HCT116 (cell line): ENCODE results near the gene LINGO1. TPM values are rescaled to one million over a fixed set of nuclear protein-coding genes. Genes with fewer than 3 reads are reported as not detected.

ENCODE experiments used
- ATAC-seq: fragments of 200-7000 bp; cut with Tn5 transposase; 2 replicates; pipeline ENCODE4 v1.9.1; 2020; ENCODE audit warnings: mild to moderate bottlenecking, moderate library complexity
- BruUV-seq: library from RNA; stranded (reverse); fragments of 400-500 nt; replicated peaks from 2 replicates; lab custom pipeline; 2021; lab: Mats Ljungman, UMichigan
- CTCF ChIA-PET: fragments of 300-600 bp; sonication (Branson Sonifier 250); formaldehyde crosslinking; loops from one replicate; lab custom pipeline; 2021; ENCODE audit warnings: antibody characterized with exemption; lab: Charles Lee
- POLR2A ChIA-PET: fragments of 300-600, 350-600 bp; sonication (Branson Sonifier 250); formaldehyde crosslinking; loops from one replicate; lab custom pipeline; 2021; ENCODE audit warnings: antibody characterized with exemption; lab: Charles Lee
- RAD21 ChIA-PET, 2 experiments: fragments of 300-600 bp; sonication (Branson Sonifier 250); formaldehyde crosslinking; loops; one replicate each; lab custom pipeline; 2023; ENCODE audit warnings: low total read pairs in 2 of 2; ENCODE audit not compliant: uncharacterized antibody in 2 of 2, unreplicated experiment in 2 of 2, low non-redundant PET in 1 of 2; lab: Charles Lee
- DNase-seq: peaks from one replicate; pipeline ENCODE4 v3.0.0-alpha.2; 2010; ENCODE audit warnings: low read depth, low spot score
- H2AFZ ChIP-seq: fragments of 200-600 bp; shearing (Covaris generic), sonication (generic); 2 replicates; pipeline ENCODE4 v1.6.1; 2017; ENCODE audit warnings: low read depth, mixed run types, mixed read lengths, antibody characterized with exemption, low read length; ENCODE audit not compliant: poor library complexity, severe bottlenecking
- H3K27ac ChIP-seq: 2 replicates; pipeline ENCODE4 v1.5.1; 2012; ENCODE audit warnings: low read depth, low read length
- H3K27me3 ChIP-seq: fragments of 200-600 bp; sonication (generic); 2 replicates; pipeline ENCODE4 v1.6.1; 2016; ENCODE audit warnings: mixed run types, low read length, mixed read lengths; ENCODE audit not compliant: insufficient read depth
- H3K36me3 ChIP-seq, 2 experiments: fragments of 200-500 bp in 1 of 2; fragments of 200-600 bp in 1 of 2; sonication (Bioruptor generic) in 1 of 2; sonication (generic) in 1 of 2; 2 replicates each; pipeline versions ENCODE4 v1.5.1 to v1.6.1; 2014 to 2016; ENCODE audit warnings: low read length in 2 of 2, inconsistent platforms in 1 of 2, mixed read lengths in 1 of 2, mixed run types in 1 of 2; ENCODE audit not compliant: insufficient read depth in 2 of 2, control insufficient read depth in 1 of 2
- H3K4me1 ChIP-seq, 2 experiments: fragments of 200-600 bp in 1 of 2; sonication (generic) in 1 of 2; 2 replicates each; pipeline versions ENCODE4 v1.5.1 to v1.6.1; 2012 to 2017; ENCODE audit warnings: low read length in 2 of 2, inconsistent platforms in 1 of 2, mild to moderate bottlenecking in 1 of 2, mixed read lengths in 1 of 2, mixed run types in 1 of 2, moderate library complexity in 1 of 2; ENCODE audit not compliant: insufficient read depth in 2 of 2, control insufficient read depth in 1 of 2
- H3K4me2 ChIP-seq: fragments of 200-600 bp; sonication (generic); 2 replicates; pipeline ENCODE4 v1.6.1; 2017; ENCODE audit warnings: mixed run types, low read length, mixed read lengths
- H3K4me3 ChIP-seq, 2 experiments: fragments of 200-600 bp in 1 of 2; sonication (generic) in 1 of 2; replicated peaks in 1 of 2; 2 replicates each; pipeline ENCODE4 v1.5.1; 2011 to 2016; ENCODE audit warnings: low read length in 2 of 2, control low read depth in 1 of 2, low read depth in 1 of 2, mild to moderate bottlenecking in 1 of 2, mixed read lengths in 1 of 2, mixed run types in 1 of 2
- H3K79me2 ChIP-seq: fragments of 200-600 bp; sonication (generic); 2 replicates; pipeline ENCODE4 v1.6.1; 2017; ENCODE audit warnings: mild to moderate bottlenecking, mixed run types, low read length, moderate library complexity, mixed read lengths; ENCODE audit not compliant: insufficient read depth
- H3K9ac ChIP-seq: fragments of 200-600 bp; sonication (generic); 2 replicates; pipeline ENCODE4 v1.6.1; 2016; ENCODE audit warnings: low read length, mixed read lengths
- H3K9me2 ChIP-seq: fragments of 200-600 bp; sonication (generic), shearing (Covaris generic); 2 replicates; pipeline ENCODE4 v1.6.1; 2017; ENCODE audit warnings: mixed run types, mild to moderate bottlenecking, moderate library complexity; ENCODE audit not compliant: insufficient read depth
- H3K9me3 ChIP-seq, 2 experiments: fragments of 200-500 bp in 1 of 2; fragments of 200-600 bp in 1 of 2; sonication (Bioruptor generic) in 1 of 2; sonication (generic) in 1 of 2; 2 replicates each; pipeline ENCODE4 v1.6.1; 2014 to 2017; ENCODE audit warnings: low read length in 2 of 2, mixed read lengths in 2 of 2, inconsistent platforms in 1 of 2, low read depth in 1 of 2, mild to moderate bottlenecking in 1 of 2, mixed run types in 1 of 2, moderate library complexity in 1 of 2; ENCODE audit not compliant: control insufficient read depth in 1 of 2, insufficient read depth in 1 of 2
- H4K20me1 ChIP-seq: fragments of 200-600 bp; sonication (generic), shearing (Covaris generic); 2 replicates; pipeline ENCODE4 v1.6.1; 2017; ENCODE audit warnings: mixed run types, mild to moderate bottlenecking, moderate library complexity; ENCODE audit not compliant: insufficient read depth
- ELF1 ChIP-seq: IDR thresholded peaks from 2 replicates; pipeline ENCODE4 v1.6.1; 2012; ENCODE audit warnings: low read depth, borderline replicate concordance
- EZH2 ChIP-seq: fragments of 200-600 bp; sonication (generic); IDR thresholded peaks from 2 replicates; pipeline ENCODE4 v1.6.1; 2017; ENCODE audit warnings: antibody characterized with exemption, mixed run types
- SRF ChIP-seq: IDR thresholded peaks from 2 replicates; pipeline ENCODE4 v1.6.1; 2012; ENCODE audit warnings: low read depth
- YY1 ChIP-seq: IDR thresholded peaks from 2 replicates; pipeline ENCODE4 v1.6.1; 2011; ENCODE audit warnings: low read length, low read depth, moderate library complexity, mild to moderate bottlenecking; ENCODE audit not compliant: insufficient replicate concordance; ENCODE audit errors: extremely low read depth
- ZBTB33 ChIP-seq: IDR thresholded peaks from 2 replicates; pipeline ENCODE4 v1.6.1; 2011; ENCODE audit warnings: mild to moderate bottlenecking, low read length, moderate library complexity; ENCODE audit not compliant: insufficient replicate concordance; ENCODE audit errors: extremely low read depth
- intact Hi-C: fragments of 100-400 bp; cut with micrococcal nuclease; formaldehyde crosslinking; loops from 2 replicates; pipeline ENCODE4 v1.10.0; 2022
- total RNA-seq: library from RNA; stranded (reverse); gene quantifications from one replicate; pipeline ENCODE4 v1.2.1, GENCODE V29; 2021; ENCODE audit not compliant: unreplicated experiment
- TF ChIP-seq, protein P1 (sequence below): IDR thresholded peaks from 2 replicates; pipeline ENCODE4 v1.6.1; 2012; ENCODE audit warnings: low read depth

The LINGO1 gene
- total RNA-seq, 1 experiment from 2014 or later: 15.6 TPM

- no peak overlapping the region for H3K27ac ChIP-seq
- H3K27me3 ChIP-seq: no peaks in the 10 kb centered on the region; the same call in 1 of the 2 replicates
- TF ChIP-seq SRF (no peak), ZBTB33 (no peak), EZH2 (no peak), ELF1 (no peak), YY1 (no peak)
- TF ChIP-seq, protein P1, sequence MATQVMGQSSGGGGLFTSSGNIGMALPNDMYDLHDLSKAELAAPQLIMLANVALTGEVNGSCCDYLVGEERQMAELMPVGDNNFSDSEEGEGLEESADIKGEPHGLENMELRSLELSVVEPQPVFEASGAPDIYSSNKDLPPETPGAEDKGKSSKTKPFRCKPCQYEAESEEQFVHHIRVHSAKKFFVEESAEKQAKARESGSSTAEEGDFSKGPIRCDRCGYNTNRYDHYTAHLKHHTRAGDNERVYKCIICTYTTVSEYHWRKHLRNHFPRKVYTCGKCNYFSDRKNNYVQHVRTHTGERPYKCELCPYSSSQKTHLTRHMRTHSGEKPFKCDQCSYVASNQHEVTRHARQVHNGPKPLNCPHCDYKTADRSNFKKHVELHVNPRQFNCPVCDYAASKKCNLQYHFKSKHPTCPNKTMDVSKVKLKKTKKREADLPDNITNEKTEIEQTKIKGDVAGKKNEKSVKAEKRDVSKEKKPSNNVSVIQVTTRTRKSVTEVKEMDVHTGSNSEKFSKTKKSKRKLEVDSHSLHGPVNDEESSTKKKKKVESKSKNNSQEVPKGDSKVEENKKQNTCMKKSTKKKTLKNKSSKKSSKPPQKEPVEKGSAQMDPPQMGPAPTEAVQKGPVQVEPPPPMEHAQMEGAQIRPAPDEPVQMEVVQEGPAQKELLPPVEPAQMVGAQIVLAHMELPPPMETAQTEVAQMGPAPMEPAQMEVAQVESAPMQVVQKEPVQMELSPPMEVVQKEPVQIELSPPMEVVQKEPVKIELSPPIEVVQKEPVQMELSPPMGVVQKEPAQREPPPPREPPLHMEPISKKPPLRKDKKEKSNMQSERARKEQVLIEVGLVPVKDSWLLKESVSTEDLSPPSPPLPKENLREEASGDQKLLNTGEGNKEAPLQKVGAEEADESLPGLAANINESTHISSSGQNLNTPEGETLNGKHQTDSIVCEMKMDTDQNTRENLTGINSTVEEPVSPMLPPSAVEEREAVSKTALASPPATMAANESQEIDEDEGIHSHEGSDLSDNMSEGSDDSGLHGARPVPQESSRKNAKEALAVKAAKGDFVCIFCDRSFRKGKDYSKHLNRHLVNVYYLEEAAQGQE: no peak
- TF ChIP-seq, all 23 proteins: peak for 0
- intact Hi-C loops: no loop called here
- no peaks in the 10 kb centered on the region for H3K9me2 ChIP-seq
- no peaks in the 10 kb centered on the region for H3K36me3 ChIP-seq
- H3K4me1 ChIP-seq: peaks cover 11 to 23% of the 10 kb centered on the region in 2 experiments; a peak in 3 of 4 replicates
- CTCF ChIA-PET: interaction anchor here (1.3 to 5.3 kb wide), 4 partner anchors 19 to 238 kb away, joined by 4 to 72 read pairs (median 5); no protein-coding TSS in a partner anchor
- RAD21 ChIA-PET: no interaction called here
- no peaks in the 10 kb centered on the region for H3K9me3 ChIP-seq
- no peaks in the 10 kb centered on the region; the same call in 1 of the 2 replicates for H3K79me2 ChIP-seq
- H3K4me2 ChIP-seq: no peak overlapping the region
- ATAC-seq: no peak
- H3K9ac ChIP-seq: no peak overlapping the region
- no peak for DNase-seq
- H2AFZ ChIP-seq: no peak overlapping the region
- no TSS peak for BruUV-seq
- no peak overlapping the region for H3K4me3 ChIP-seq
- POLR2A ChIA-PET: no interaction called here
- H4K20me1 ChIP-seq: no peaks in the 10 kb centered on the region
Measured at GRCh38 chr15:77636209-77636608, 3.5 kb upstream of the LINGO1 start.
